Measurements from ENCODE around the gene LTB4R.

GRCh38 chr14:24285351-24285750 is 26.0 kb upstream of the LTB4R start:
- no peak for TF ChIP-seq CTCF (conservative IDR thresholded peaks at IDR 0.05 in 1 of 2, IDR thresholded peaks at IDR 0.05 in 1 of 2; ENCODE audit: low read depth in 1 of 2, low read length in 2 of 2)
- TF ChIP-seq EZH2 (IDR thresholded peaks at IDR 0.05; ENCODE audit: low read length, missing control alignments), result no peak

Data from fibroblast of lung (primary cell).